NCI-H1694 treated with DMSO at 0.1 percent for 48 hours (cell line): ENCODE measurements around the gene PNKP.

ENCODE experiments used
- DNase-seq: peaks from one replicate; lab custom pipeline; 2025; lab: John Stamatoyannopoulos, UW

Gene PNKP

GRCh38 chr19:49890349-49891311 is 23.3 kb upstream of the PNKP start:
- DNase-seq, result no peak

GRCh38 chr19:49889687-49890348 is 22.4 kb upstream of the PNKP start:
- DNase-seq, result no peak

DNA sequence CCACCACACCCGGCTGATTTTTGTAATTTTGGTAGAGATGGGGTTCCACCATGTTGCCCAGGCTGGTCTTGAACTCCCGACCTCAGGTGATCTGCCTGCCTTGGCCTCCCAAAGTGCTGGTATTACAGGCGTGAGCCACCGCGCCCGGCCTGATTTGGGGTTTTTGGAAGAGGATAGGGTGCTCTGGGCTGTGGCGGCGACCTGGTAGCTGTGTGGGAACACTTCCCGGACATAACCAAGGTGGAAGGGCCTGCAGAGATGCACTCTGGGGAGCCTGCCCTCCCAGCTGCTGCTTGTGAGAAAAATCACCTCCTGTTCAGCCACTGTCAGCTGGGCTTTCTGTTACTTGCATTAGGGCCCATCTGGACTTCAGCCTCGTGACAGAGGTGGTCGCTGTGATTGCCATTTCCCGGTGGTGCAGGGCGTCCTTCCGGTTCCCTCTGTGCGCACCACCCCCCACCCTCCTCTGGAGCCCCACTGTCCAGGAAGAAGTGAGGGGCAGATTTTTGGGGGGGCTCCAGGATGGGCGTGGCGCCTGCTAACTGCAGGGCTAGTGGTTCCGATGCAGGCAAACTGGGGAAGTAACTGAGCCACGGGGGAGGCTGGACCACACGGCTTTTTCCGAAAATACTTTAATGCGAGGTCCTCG is 21.8 kb upstream of the PNKP start:
- no peak for DNase-seq

DNA sequence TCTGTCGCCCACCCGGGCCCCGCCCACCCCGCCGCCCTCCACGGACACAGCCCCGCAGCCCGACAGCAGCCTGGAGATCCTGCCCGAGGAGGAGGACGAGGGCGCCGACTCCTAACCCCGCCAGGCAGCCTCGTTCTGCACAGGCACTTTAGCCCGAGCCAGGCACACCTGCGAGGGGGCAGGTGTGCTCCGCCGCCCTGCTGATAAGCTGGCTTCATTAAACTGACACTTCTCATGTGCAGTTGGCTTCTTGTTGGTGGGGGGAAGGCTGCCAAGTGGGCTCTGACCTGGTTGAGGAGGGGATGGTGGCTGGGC is 21.1 kb upstream of the PNKP start:
- no peak for DNase-seq

- no peak for DNase-seq
Measured at GRCh38 chr19:49887665-49888509, 20.5 kb upstream of the PNKP start.

- DNase-seq, result no peak
Measured at GRCh38 chr19:49887037-49887664, 19.8 kb upstream of the PNKP start.

DNA sequence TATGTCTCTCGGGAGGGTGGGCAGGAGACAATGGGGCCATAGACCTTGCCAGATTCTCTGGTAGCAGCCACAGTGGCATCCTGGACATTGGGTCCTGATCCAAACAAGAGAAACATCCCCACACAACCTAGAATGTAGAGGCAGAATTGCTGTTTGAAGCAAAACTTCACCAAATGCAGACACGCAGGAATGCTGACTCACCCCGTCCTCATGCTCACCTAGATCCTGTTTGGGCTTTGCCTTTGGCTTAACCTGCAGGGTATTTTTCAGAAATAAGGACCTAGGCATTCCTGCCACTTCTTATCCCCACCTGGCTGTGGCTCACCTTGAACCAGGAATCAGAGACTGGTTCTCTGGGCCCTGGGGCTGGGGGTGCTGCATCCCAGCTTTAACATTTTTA is 17.4 kb upstream of the PNKP start:
- no peak for DNase-seq

DNA sequence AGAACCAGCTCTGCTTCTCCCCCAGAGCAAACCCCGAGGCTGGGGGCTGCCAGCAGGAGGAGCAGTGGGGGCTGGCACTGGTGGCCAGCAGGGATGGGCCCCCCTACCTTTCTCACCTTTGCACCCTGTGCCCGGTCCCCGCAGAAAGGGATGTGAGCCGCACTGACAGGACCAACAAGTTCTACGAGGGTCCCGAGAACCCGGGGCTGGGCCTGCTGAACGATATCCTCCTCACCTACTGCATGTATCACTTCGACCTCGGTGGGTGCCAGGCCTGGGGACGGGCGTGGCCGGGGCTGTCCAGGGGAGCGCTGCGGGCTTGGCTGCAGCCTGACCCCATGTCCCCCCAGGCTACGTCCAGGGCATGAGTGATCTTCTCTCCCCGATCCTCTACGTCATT is 16.7 kb upstream of the PNKP start:
- no peak for DNase-seq

DNA sequence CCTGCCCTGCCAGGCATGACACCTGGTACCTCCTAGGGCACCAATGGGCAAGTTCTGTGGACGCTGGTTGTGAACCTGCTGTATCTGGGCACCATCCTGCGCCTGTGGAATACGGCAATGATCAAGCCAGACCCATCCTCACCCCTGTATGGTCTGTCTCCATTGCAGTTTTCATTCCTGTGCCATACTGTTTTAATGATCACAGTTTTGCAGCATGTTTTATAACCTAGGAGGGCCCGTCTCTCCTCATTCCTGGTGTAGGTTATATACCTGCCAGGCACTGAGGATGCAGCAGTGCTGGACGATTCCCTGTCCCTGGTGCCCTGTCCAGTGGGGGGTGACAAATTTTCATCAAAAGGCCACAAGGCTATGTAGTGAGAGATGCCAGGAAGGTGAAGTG is 15.7 kb upstream of the PNKP start:
- no peak for DNase-seq

DNA sequence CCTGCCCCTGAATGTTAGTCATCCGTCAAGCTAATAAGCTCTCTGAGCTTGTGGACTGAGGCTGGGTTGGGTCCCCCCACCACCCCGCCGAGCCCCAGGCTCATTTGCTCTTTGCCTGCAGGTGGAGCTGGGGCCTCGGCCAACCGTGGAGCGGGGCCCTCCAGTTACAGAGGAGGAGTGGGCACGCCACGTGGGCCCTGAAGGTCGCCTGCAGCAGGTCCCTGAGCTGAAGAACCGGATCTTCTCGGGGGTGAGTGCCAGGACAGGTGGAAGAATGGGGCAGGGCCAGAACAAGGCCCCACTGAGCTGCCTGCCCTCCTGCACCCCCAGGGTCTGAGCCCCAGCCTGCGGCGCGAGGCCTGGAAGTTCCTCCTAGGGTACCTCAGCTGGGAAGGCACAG is 15.3 kb upstream of the PNKP start:
- DNase-seq, result no peak

GRCh38 chr19:49881672-49882394 is 14.5 kb upstream of the PNKP start:
- no peak for DNase-seq

DNA sequence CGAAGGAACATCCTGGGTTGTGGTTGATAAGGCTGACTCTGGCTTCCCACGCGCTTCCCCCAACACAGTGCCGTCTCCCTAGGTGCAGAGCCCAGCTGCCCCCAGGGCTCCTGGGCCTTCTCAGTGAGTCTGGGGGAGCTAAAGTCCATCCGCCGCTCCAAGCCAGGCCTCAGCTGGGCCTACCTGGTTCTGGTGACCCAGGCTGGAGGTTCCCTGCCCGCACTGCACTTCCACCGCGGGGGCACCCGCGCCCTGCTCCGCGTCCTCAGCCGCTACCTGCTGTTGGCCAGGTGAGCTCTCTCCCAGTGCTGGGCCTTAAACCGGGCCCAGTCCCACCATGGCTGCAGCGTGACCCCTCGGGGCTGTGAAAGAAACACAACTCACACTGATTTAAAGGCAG is 13.8 kb upstream of the PNKP start:
- no peak for DNase-seq

GRCh38 chr19:49880162-49880869 is 12.9 kb upstream of the PNKP start:
- DNase-seq, result no peak

DNA sequence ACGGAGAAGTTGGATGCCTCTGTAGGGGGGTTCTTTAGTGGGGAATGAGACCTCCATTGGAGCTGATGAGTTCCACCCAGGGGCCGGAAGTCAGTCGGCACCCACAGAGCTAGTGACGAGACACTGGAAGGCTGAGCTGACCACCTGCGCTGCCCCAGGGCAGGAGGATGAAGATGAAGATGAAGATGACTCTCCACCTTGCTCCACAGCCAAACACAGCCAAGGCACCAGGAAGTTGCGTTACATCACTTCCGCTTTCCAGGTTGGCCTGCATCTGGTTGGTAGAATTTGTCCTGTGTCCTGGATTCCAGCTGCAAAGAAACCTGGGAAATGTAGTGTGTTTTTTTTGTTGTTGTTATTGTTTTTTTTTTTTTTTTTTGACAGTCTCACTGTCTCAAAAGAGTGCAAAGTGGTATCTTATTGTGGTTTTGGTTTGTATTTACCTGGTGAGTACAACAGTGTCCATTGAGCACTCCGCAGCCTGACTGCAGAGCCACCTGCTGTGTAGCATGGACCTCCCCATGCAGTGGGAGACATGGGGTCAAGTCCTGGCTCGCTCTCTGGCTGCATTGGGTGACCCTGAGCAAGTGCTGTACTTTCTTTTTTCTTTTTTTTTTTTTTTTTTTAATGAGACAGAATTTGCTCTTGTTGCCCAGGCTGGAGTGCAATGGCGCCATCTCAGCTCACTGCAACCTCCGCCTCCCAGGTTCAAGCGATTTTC is 12.0 kb upstream of the PNKP start:
- no peak for DNase-seq

DNA sequence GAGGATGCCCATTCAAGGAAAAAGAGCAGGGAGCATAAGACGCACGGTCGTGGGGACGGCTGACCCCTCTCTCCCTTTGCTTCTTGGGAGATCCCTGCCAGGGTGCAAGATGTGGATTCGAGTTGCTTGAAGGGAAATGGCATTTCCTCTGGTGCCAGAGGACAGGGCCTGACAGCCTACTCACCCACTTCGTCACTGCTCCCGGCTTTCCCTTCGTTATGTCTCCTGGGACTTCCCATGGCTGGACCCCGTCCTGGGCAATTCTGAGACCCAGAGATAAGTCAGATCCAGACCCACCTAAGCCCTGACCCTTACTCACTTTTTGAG is 11.3 kb upstream of the PNKP start:
- no peak for DNase-seq

DNA sequence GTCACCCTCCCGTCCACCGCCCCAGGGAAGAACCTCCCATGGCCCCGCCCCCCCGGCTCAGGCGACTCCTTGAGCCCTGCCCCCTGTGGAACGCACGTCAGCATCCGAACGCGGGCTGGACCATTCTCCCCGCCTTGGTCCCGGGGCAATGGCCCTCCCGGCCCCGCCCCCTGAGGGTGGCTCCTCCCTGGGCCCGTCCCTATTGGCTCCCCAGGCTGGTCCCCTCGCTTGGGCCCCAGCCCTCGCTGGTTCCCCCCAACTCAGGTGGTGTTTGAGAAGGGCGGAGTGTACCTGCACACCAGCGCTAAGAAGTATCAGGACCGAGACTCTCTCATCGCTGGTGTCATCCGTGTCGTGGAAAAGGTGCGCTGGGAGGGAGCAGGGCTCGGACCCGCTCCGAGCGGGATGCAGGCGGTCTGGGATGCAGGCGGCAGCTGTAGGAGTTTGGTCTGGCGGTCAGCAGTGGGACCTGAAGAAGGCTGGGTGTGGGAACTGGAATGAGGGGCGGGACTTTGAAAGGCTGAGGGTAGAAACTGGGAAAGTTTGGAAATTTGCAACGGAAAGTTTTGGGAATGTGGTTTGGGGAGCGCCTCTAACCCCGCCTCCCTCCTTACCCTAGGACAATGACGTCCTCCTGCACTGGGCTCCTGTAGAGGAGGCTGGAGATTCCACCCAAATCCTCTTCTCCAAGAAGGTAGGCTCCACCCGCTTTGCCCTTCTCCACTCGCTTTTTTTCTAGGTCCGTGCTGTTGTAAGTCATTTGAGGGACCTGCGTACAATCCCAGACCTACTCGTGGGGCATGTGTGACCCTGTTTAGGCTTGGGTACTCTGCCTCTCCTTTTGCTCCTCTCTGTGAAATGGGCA is 10.7 kb upstream of the PNKP start:
- peak; percentile 95 for DNase-seq

- peak; percentile 99 for DNase-seq
Measured at GRCh38 chr19:49877020-49877878, 9.9 kb upstream of the PNKP start, which contains the start of the genes AKT1S1 and TBC1D17. Gene AKT1S1, minus strand, starts transcription at chr19:49877355. Its CDS starts 4,060 bp downstream, at chr19:49873295. Gene TBC1D17, plus strand, starts transcription at chr19:49877702. Its CDS starts 22 bp downstream, at chr19:49877724.
